ENCODE data around the gene POLR2L. TPM values are rescaled to one million over a fixed set of nuclear protein-coding genes. Genes with fewer than 3 reads are reported as not detected.

The POLR2L gene
- total and polyA plus RNA-seq, 2 of the 13 experiments (the other 11 are each of a cell fraction or from before 2014, with no cell fraction given), result 104 to 114 TPM

GRCh38 chr11:833114-833791, 9.1 kb downstream of the POLR2L start (continued):
- TF ChIP-seq USF2 (IDR thresholded peaks at IDR 0.05; ENCODE audit: low read depth, low read length) (no peak), USF2 (CRISPR knock-in tag; IDR thresholded peaks at IDR 0.05; ENCODE audit: borderline replicate concordance) (no peak), ZFY (CRISPR knock-in tag; IDR thresholded peaks at IDR 0.05) (no peak; the same call in 1 of the 2 replicates), XBP1 (CRISPR knock-in tag; IDR thresholded peaks at IDR 0.05) (no peak), HNF1B (CRISPR knock-in tag; IDR thresholded peaks at IDR 0.05) (no peak), RNF219 (CRISPR knock-in tag; IDR thresholded peaks at IDR 0.05) (no peak), ZNF687 (CRISPR knock-in tag; IDR thresholded peaks at IDR 0.05) (peak; percentile 60; the same call in 1 of the 2 replicates), ARNT2 (CRISPR knock-in tag; IDR thresholded peaks at IDR 0.05; ENCODE audit: low read depth) (no peak), SRSF1 (optimal IDR thresholded peaks at IDR 0.05; ENCODE audit: low read depth, low read length) (no peak), CC2D1A (CRISPR knock-in tag; IDR thresholded peaks at IDR 0.05) (no peak), SRSF9 (IDR thresholded peaks at IDR 0.05; ENCODE audit: borderline replicate concordance, insufficient read depth, low read depth, low read length, poor library complexity, severe bottlenecking) (no peak), ZNF562 (CRISPR knock-in tag; IDR thresholded peaks at IDR 0.05; ENCODE audit: borderline replicate concordance) (no peak), ZNF746 (CRISPR knock-in tag; IDR thresholded peaks at IDR 0.05) (no peak), BRCA1 (CRISPR knock-in tag; IDR thresholded peaks at IDR 0.05) (no peak), HNRNPH1 (optimal IDR thresholded peaks at IDR 0.05; ENCODE audit: low read depth, low read length) (no peak), ZNF124 (CRISPR knock-in tag; IDR thresholded peaks at IDR 0.05) (no peak), RAD21 (CRISPR knock-in tag; IDR thresholded peaks at IDR 0.05) (peak; percentile 41; the same call in 1 of the 2 replicates), PHB2 (IDR thresholded peaks at IDR 0.05; ENCODE audit: partially characterized antibody) (no peak), SKI (IDR thresholded peaks at IDR 0.05; ENCODE audit: partially characterized antibody) (peak; percentile 33), POLR2G (IDR thresholded peaks at IDR 0.05; ENCODE audit: low read depth, low read length) (0 out of 2 replicates have a peak, but pooled peaks have one; percentile 36)
